Activated CD4-positive, alpha-beta T cell treated with anti-CD3 and anti-CD28 coated beads, Interleukin-2, amount 50 U/mL, for 48 hours (primary cell): ENCODE results near the gene ASPHD2.
A peak's percentile ranks its signal among the peaks of the same experiment; 100 is the strongest.

Source experiments
- DNase-seq, 2 experiments: peaks; one replicate each; pipeline ENCODE4 v3.0.0-alpha.2; 2020

The ASPHD2 gene

DNA sequence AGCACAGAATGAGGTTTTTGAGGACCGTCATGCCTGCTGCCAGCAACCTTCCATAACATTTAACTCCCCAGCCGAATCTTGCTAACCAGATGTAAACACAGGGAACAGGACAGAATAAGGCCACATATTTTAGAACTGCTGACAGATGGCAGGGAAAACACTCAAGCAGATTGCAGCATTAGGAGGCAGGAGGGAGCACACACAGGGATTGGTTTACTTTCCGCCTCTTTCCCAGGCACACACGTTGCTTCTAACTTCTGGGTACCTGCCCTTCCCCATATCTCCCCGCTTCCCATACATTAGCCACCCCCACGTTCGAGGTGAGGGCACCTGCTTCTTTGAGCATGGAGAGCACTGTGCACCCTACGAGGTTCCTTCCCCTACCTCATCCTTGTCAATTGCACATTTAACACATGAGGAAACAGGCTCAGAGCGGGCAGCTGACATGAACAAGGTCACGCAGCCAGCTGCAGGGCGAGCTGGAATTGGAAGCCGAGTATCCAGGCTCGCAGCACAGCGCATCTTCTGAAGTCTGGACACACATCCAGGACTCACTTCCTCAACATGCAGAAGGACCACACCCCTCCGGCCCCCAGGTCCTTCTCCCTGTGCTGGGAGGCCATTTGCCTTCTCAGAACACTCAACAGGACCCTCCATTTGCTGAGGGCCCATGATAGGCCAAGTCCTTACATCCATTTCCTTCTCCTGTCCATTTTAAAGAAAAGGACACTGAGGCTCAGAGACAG is 18.7 kb downstream of the ASPHD2 start:
- no peak for DNase-seq

DNA sequence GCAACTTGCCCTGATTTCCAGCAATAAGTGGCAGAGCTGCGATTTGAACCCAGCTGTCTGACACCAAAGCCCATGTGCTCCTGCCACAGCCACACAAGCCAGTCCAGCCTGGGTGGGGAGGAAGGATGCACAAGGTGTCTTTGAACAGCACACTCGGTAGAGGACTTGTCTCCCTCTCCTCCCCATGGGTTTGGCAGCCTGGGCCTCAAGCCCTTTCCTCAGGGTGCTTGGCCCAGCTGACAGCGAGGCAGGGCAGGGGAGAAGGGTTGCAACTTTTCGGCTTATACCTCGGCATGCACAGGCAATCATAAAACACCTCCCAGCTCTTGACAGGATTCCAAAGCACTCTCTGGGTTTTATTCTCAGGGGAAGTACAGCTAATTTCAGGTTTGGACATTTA is 19.3 kb downstream of the ASPHD2 start:
- DNase-seq: no peak

DNA sequence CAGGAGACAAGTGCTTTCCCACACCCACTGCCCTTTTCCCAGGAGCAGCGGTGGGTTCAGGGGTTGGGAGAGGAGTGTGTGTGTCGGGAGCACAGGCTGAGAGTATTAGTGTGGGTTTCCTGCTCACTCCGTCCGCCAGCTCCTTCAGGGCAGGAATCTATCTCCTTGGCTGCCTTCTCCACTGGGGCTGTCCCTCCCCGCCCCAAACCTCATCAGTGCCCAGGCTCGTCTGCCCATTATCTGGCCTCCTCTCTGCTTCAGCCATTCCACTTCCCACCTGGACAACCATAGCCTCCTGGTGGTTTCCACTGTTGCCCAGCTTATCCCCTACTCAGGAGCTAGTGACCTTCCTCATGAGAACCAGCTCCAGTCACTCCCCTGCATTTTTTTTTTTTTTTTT is 19.9 kb downstream of the ASPHD2 start:
- DNase-seq: no peak

GRCh38 chr22:26450453-26451185 is 21.6 kb downstream of the ASPHD2 start:
- DNase-seq: no peak

DNA sequence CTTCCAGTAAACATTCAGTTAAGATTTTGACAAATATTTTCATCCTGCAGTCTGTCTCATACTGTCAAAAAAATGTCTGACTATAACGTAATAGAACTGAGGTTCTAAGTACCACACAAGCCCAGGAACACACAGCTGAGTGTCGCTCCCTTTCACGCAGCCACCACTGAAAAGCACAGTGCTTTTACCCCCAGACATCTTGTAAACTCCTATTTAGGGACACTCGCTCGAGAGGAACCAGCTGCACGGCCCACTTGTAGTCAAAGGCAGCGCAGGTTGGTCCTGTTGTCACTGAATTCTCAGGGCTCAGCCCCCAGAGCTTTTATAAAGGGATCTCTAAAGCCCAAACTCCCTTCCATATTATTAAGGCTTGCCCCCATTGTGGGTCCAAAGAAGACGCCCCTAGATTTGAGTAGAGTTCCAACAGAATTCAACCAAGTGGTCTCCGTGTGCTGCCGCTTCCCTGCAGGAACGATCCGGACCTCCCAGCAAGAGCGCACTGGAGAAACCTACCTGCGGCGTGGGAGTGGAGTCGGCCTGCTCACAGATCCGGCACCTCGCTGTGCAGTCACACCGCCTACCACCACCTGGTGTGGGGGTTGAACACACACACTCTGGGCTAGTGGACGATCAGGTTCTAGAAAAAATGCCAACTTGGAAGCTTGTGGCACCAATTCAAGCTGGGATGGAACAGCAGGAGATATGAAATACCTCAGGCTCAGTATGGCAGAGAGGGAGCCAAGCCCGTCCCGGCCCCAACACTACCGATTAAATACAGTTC is 23.4 kb downstream of the ASPHD2 start:
- no peak for DNase-seq

- no peak for DNase-seq
Observed at GRCh38 chr22:26453216-26453615, 24.2 kb downstream of the ASPHD2 start.

- no peak for DNase-seq
Observed at GRCh38 chr22:26453812-26454500, 24.9 kb downstream of the ASPHD2 start.

DNA sequence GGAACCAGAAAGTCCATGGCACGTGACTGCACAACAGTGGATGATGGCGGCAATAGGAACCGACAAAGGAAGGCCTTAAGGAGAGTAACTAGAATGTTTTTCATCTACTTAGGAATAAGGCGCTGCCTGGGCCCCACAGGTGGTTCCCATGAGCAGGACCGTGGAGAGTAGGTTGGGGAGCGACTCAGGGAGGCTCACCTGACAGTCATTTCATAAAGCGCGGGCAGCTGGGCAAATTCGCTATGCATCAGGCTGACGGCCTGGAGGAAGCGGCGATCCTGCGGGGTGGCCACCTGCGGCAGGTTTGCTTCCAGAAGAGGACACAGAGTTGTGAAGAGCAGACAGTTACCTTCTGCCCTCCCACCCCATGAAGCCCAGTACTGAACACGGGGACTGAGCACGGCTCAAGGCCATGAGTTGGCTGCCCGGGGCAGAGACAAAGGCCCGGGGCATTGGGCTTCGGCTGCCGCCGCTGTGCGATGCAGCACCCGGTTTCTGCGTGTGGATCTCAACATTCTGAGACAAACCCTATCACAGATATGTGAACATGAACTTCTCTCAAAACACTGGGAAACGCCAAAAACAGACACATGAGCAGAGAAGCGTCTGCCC is 28.7 kb downstream of the ASPHD2 start:
- DNase-seq: no peak

DNA sequence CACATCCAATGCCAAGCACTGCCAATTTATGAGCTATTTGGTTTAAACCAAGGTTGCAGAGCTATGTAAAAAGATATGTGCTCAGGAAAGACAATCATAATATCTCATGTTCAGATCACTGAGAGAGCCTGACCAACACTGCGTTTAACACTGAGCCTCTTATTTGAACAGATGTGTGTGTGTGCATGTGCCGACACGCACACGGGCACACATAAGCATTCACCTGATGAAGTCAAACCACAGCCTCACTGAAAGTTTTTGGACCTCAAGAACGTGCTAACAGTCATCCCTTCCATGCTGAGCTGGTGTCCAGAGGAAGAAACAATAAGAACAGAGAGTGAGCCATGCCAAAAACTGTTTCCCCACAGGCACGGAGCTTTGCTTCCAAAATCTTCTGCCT is 31.1 kb downstream of the ASPHD2 start:
- DNase-seq: no peak

- DNase-seq: peak; percentile 54 to 55
Observed at GRCh38 chr22:26461188-26461810, 32.2 kb downstream of the ASPHD2 start.

DNA sequence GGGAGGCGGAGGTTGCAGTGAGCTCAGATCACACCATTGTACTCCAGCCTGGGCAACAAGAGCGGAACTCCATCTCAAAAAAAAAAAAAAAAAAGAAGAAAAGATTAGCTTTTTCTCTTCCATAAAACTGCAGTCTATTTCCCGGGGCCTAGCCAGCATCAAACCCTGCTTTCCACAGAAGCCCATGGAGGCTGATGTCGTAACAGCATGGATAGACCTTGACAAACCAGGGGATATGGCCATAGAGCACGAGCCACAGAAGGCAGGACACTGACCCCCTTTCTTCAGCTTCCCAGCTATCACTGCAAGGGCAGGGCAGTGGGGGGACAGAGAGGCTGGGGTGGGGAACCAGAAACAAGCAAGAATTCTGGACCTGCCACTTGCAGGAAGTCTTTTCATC is 33.0 kb downstream of the ASPHD2 start:
- no peak for DNase-seq

DNA sequence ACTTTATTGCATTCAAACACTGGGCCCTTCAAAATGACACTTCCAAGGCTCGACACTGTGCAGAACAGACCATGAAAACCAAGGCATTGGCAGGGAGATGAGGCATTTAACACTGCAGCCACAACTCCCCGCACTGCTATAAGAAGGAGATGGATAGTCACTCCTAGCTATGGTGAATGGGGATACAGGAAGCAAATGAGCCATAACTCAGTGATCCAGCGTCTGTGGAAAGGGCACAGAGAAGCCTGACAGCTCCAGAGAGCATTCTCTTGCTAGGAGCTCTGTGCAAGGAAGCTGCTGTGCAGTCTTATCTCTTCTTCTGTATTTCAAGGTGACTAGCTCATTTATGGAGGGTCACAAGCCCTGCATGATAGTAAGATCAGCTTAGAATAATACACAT is 33.6 kb downstream of the ASPHD2 start:
- no peak for DNase-seq

DNA sequence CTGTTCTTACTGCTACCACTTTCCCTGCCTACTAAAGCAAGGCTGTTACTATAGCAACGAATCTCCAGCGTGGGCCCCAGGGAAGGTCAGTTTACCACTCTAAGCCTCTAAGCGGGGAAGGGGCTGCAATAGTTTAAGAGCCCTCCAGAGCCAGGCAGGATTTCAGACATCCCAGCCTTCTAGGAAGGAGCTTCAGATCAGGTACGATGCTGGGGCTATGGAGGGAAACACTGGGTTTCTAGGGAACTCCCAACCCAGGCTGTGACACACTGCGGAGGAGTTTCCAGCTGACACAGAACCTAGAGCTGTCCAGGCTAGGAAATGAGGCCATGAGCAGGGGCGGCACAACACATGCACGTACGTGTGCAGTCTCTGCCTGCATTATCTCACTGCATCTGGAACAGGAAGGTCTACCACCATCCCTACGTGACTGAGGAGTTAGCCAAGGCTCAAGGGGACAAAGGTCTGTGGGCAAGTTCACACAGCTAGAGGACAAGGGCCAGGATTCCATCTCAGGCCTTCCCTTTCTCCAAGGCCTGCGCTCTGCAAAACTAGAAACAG is 34.1 kb downstream of the ASPHD2 start:
- no peak for DNase-seq

- DNase-seq: no peak
Observed at GRCh38 chr22:26463688-26464087, 34.6 kb downstream of the ASPHD2 start.

GRCh38 chr22:26464312-26464711 is 35.3 kb downstream of the ASPHD2 start:
- no peak for DNase-seq

- DNase-seq: no peak
Observed at GRCh38 chr22:26466196-26466595, 37.1 kb downstream of the ASPHD2 start.

- no peak for DNase-seq
Observed at GRCh38 chr22:26470807-26471206, 41.7 kb downstream of the ASPHD2 start.

DNA sequence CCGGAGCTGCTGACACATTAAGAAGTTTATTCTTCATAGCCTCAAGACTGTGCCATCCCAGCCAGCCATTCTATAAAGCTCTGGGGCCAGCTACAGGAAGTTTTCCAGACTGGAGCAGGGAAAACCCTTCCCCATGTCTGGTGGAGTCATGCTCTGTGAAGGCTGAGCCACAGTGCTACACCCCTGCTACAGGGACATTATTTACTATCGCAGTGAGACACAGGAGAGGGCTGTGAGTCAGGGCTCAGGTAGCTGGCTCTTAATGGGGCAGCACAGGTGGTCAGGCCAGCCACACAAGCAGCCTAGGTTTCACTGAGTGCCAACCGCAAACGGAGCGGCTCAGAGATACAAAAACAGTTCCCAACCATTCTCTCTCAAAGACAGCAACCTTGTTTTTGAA is 42.5 kb downstream of the ASPHD2 start:
- DNase-seq: no peak

DNA sequence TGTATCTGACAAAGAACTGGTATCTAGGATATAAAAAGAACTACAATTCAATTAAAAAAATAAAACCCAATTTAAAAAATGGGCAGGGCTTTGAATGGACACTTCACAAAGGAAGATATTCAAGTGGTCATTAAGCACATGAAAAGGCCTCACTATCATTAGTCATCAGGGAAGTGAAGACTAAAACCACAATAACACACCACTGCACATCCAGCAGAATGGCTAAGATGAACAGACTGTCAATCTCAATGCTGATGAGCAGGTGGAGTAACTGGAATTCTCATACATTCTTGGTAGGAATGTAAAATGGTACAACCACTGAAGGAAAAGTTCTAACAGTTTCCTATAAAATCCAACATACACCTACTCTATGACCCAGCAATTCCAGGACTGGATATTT is 45.6 kb downstream of the ASPHD2 start:
- no peak for DNase-seq

DNA sequence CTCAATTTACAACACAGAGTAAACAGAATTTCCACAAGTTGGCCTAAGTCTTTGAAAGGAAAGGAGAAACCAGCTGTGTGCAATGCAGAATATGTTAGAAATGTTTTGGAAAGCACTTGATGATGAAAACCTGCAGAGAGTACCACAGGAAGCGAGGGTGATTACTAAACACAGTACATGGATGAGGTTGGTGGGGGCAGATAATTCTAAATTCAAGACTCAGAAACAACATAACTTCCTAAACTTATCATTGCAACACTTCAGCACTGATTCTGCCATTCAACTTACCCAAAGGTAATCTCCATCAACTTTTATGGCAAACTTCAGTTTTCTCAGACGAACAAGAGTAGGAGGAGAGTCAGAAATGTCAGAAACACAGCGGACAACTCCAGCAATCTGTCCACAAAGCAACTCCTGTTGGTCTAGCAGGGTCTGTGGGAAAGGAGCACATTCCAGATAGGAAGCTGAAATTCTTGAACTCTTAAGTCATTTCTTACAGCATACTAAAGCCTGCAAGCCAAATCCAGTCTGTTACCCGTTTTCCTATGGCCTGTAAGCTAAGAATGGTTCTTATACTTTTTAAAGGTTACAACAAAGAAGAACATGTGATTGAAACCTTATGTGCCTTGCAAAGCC is 47.8 kb downstream of the ASPHD2 start:
- no peak for DNase-seq

GRCh38 chr22:26477341-26477731 is 48.3 kb downstream of the ASPHD2 start:
- no peak for DNase-seq
